Loucy (cell line): ENCODE results near the gene RGS9.

Source experiments
- CTCF ChIP-seq: fragments of 200-600 bp; sonication (generic); conservative IDR thresholded peaks from 2 replicates; pipeline ENCODE4 v1.5.1; 2014; ENCODE audit warnings: mild to moderate bottlenecking, antibody characterized with exemption, low read length
- EZH2phosphoT487 ChIP-seq: fragments of 200-600 bp; IDR thresholded peaks from 2 replicates; pipeline ENCODE4 v1.6.1; 2018; ENCODE audit warnings: antibody characterized with exemption, mild to moderate bottlenecking, moderate library complexity, borderline replicate concordance

GRCh38 chr17:65142247-65142646 is 5.1 kb downstream of the RGS9 start:
- TF ChIP-seq CTCF (no peak), EZH2phosphoT487 (no peak)
